Stimulated activated CD4-positive, alpha-beta T cell treated with anti-CD3 and anti-CD28 coated beads, Interleukin-1b, Interleukin-23, amount 100 ng/mL, for 48 hours (primary cell): ENCODE results near the gene SLC38A9.
"Not testable (repeated sequence)": the region's sequence is repeated elsewhere in the genome, so short reads cannot be mapped to it uniquely, and the experiment has no call there.

Experiments
- DNase-seq: peaks from one replicate; pipeline ENCODE4 v3.0.0-alpha.2; 2020

Gene SLC38A9

DNA sequence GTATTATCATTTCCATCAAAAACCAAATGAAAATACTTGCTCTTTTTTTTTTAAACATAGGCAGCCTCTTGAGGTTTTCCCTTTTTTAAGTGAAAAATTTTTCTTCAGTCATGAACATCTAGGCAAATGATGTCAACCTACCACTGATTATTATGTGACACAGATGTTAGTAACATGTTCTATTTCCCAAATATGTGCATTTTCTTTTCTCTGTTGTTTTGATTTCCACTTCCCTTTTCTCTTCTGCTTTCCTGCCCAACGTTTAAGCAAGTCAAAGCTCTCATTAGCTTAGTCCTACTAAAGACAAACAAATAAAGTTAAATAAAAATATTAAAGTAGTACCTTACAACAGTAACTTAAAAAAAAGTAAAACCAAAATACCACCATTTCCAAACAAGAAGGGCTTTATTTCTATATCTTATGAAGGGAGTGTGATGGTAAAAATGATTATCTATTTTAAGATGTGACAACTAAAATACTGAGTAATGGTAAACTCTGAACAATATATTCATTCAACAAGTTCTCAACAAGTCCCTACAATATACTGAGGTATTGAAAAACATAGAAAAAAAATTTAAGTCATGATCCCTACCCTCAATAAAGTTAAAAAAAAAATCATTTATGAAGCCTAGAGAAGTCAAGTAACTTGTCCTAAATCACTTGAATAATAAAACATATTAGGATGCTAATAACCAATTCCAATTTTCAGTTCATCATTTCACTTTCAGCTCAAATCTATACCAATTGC, 9.4 kb downstream of the SLC38A9 start:
- DNase-seq = no peak

GRCh38 chr5:55701462-55702103, 10.5 kb downstream of the SLC38A9 start:
- DNase-seq = no peak

- DNase-seq = no peak
These were observed 11.4 kb downstream of the SLC38A9 start for GRCh38 chr5:55700745-55701144.

DNA sequence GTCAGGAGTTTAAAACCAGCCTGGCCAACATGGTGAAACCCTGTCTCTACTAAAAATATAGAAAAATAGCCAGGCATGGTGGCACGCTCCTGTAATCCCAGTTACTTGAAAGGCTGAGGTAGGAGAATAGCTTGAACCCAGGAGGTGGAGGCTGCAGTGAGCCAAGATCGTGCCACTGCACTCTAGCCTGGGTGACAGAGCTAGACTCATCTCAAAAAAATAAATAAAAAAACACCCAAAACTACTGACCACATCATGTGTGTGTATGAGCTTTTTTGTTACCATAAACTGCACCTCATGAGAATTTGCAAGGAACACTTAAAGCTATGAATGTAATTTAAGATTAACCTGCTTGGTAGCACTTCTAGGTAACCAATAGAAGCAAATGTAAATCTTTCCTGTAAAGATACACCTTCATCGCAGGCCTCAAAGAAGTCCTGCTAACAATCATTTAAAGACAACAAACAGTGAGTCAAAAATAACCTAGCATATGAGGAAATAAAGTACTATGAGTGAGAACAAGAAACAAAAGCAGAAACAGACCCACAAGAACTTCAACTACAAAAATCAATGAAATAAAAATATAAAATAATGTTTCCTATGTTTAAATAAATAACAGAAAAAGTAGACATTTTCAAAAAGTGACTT, 13.0 kb downstream of the SLC38A9 start:
- no peak for DNase-seq

- not testable (repeated sequence) for DNase-seq
These were observed 15.4 kb downstream of the SLC38A9 start for GRCh38 chr5:55696704-55697103.

- DNase-seq = no peak
These were observed 17.8 kb downstream of the SLC38A9 start for GRCh38 chr5:55694152-55694830.

GRCh38 chr5:55692509-55692908, 19.6 kb downstream of the SLC38A9 start:
- DNase-seq = no peak

GRCh38 chr5:55692106-55692417, 20.1 kb downstream of the SLC38A9 start:
- DNase-seq = no peak

GRCh38 chr5:55691265-55692105, 20.6 kb downstream of the SLC38A9 start:
- no peak for DNase-seq

- DNase-seq = no peak
These were observed 30.1 kb downstream of the SLC38A9 start for GRCh38 chr5:55682071-55682470.

GRCh38 chr5:55681301-55681700, 30.8 kb downstream of the SLC38A9 start:
- DNase-seq = no peak

GRCh38 chr5:55680353-55680752, 31.8 kb downstream of the SLC38A9 start:
- DNase-seq = no peak

- DNase-seq = no peak
These were observed 32.6 kb downstream of the SLC38A9 start for GRCh38 chr5:55679556-55679955.

GRCh38 chr5:55675119-55675518, 37.0 kb downstream of the SLC38A9 start:
- no peak for DNase-seq

- no peak for DNase-seq
These were observed 37.8 kb downstream of the SLC38A9 start for GRCh38 chr5:55674340-55674739.

DNA sequence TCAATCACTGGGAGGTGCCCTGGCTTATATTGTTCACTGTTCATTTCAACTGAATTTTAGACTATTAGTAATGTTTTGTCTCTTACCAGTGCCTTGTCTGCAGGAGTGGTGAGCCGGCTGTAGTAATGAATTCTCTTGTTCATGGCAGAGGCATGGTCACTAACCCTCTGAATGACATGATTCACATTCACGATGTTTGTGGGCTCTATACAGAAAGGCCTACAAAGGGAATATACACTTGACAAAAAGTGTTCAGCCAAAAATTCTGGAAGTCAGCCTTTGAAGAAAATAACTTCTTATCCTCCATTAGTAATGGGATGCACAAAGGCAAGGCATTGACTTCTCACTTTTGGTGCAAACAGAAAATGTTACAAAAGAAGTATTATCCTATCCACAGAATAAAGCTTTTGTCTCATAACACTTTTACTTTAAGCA, 39.6 kb downstream of the SLC38A9 start:
- DNase-seq = no peak

DNA sequence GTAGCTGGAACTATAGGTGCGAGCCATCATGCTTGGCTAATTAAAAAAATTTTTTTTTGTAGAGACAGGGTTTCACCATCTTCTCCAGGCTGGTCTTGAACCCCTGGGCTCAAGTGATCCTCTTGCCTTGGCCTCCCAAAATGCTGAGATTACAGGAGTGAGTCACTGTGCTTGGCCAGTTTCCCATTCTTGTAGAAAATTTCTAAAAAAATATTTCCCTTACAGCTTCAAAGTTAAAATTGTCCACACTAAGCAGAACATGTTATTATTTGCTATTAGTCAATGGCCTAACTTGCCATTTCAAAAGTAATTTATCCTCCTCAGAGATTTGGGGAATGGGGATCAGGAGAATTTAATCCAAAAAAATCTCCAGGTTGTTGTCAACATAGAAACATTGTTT, 40.1 kb downstream of the SLC38A9 start:
- no peak for DNase-seq

GRCh38 chr5:55668356-55668755, 43.8 kb downstream of the SLC38A9 start:
- no peak for DNase-seq

DNA sequence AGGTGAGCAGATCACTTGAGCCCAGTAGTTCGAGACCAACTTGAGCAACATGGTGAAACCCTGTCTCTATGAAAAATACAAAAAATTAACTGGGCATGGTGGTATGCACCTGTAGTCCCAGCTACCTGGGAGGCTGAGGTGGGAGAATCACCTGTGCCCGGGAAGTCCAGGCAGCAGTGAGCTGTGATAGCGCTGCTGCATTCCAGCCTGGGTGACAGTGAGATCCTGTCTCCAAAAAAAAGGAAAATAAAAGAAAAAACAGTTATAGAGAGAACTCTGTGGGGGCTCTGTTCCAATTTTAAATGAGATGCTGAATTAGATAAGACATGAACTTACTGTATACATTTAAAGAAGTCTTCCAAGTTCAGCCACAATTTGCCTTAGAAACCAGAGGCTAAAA, 44.2 kb downstream of the SLC38A9 start:
- no peak for DNase-seq

DNA sequence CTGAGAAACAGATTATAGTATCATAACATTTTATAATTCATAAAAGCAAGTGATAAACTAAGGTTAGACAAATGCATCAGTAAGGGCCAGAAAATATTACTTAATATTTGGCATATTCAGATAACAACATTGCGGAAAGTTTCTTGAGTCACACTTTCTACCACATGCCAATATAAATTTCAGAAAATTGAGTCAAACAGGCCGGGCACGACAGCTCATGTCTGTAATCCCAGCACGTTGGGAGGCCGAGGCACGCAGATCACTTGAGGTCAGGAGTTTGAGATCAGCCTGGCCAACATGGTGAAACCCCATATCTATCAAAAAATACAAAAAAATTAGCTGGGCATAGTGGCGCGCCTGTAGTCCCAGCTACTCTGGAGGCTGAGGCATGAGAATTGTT, 47.1 kb downstream of the SLC38A9 start:
- no peak for DNase-seq

DNA sequence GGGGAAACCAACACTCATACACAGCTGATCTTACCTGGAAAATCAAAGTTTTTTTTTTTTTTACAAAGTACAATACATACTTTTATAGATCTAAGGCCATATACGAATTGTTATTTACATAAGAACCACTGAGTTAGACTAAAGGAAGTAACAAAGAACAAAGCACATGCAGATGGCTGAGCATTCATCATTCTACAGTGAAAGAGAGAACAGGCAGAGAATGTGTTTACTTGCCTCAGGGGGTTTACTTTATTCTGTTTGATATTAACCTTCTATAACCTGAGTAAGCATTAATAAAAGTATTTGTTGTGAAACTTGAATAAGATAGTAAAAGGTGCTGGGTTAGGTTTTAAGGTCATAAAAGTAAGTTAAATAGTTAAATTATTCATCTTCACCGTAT, 54.7 kb downstream of the SLC38A9 start:
- no peak for DNase-seq

DNA sequence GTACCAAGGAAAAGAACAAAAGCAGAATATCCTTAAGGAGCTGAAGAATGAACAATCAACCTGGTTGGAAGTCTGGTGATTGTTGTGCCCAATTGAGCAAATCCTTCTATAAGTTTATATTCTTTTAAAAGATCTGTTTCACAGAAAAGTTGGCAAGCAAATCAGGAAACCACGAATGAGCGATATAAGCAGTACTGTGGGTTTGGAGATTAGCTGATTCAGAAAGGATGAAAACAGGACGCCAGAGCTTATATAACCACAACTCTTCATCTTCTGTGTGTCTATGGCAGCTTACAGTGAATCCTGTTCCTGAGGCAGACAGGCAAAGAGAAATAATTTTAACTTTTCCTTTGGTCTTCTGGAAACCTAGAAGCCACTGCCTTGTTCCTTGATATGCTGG, 61.7 kb downstream of the SLC38A9 start:
- DNase-seq = no peak

GRCh38 chr5:55649963-55650362, 62.2 kb downstream of the SLC38A9 start:
- no peak for DNase-seq
